Small intestine (tissue), 7 donors: Measurements from ENCODE around the gene MYOCOS. TPM values are rescaled to one million over a fixed set of nuclear protein-coding genes. Genes with fewer than 3 reads are reported as not detected.

Experiments
- DNase-seq, 2 donors: peaks; one replicate each; pipeline versions ENCODE4 v3.0.0 to v3.0.0-alpha.2; 2013
- FAIRE-seq: peaks from 2 replicates; lab custom pipeline; 2012; peaks lifted over from hg19 to GRCh38; lab: Jason Lieb, UNC
- H3K27ac ChIP-seq, 3 donors: one replicate each; pipeline ENCODE4 v1.5.1; 2013; ENCODE audit warnings: low read length in 2 of 3, mild to moderate bottlenecking in 2 of 3, control low read depth in 1 of 3, inconsistent platforms in 1 of 3, low read depth in 1 of 3, moderate library complexity in 1 of 3
- H3K27me3 ChIP-seq, 3 donors: one replicate each; pipeline ENCODE4 v1.6.1; 2013; ENCODE audit warnings: low read length in 3 of 3, inconsistent platforms in 1 of 3; ENCODE audit not compliant: control insufficient read depth in 3 of 3, insufficient read depth in 3 of 3
- H3K36me3 ChIP-seq, 3 donors: one replicate each; pipeline ENCODE4 v1.6.1; 2013; ENCODE audit warnings: low read length in 3 of 3, inconsistent platforms in 1 of 3, low read depth in 1 of 3, mild to moderate bottlenecking in 1 of 3, moderate library complexity in 1 of 3; ENCODE audit not compliant: control insufficient read depth in 3 of 3, insufficient read depth in 2 of 3
- H3K4me1 ChIP-seq, 3 donors: one replicate each; pipeline ENCODE4 v1.6.1; 2013; ENCODE audit warnings: low read length in 2 of 3, inconsistent platforms in 1 of 3, low read depth in 1 of 3, mild to moderate bottlenecking in 1 of 3, moderate library complexity in 1 of 3; ENCODE audit not compliant: control insufficient read depth in 3 of 3, insufficient read depth in 2 of 3
- H3K4me3 ChIP-seq, 3 donors: one replicate each; pipeline ENCODE4 v1.5.1; 2013; ENCODE audit warnings: low read length in 3 of 3, control low read depth in 1 of 3, inconsistent platforms in 1 of 3, low read depth in 1 of 3, mild to moderate bottlenecking in 1 of 3, moderate library complexity in 1 of 3
- H3K9me3 ChIP-seq, 2 donors: one replicate each; pipeline ENCODE4 v1.6.1; 2013; ENCODE audit warnings: low read depth in 1 of 2, low read length in 1 of 2; ENCODE audit not compliant: control insufficient read depth in 2 of 2, insufficient read depth in 1 of 2
- WGBS, 3 donors: extraction: QIAGEN DNeasy Blood & Tissue Kit; methylation state at CpG; one replicate each; pipeline ENCODE4 v1.1.7; 2013; 5-methylcytosine and 5-hydroxymethylcytosine counted together
- polyA plus RNA-seq, 4 donors: library from polyadenylated mRNA; stranded (reverse) in 3 of 4; unstranded in 1 of 4; fragments of 200-250 nt in 3 of 4; fragments of 120-200 nt in 1 of 4; gene quantifications; one replicate each; pipeline versions ENCODE4 v1.2.1 to v1.2.3, GENCODE V29; 2013
- donor health status: healthy with polysubstance abuse.
- donor health status: control.
- donor health status: control.
- donor health status: Bipolar disorder and iron deficiency.
- donor health status: healthy.

MYOCOS gene
- polyA plus RNA-seq, 4 donors: not detected

DNA sequence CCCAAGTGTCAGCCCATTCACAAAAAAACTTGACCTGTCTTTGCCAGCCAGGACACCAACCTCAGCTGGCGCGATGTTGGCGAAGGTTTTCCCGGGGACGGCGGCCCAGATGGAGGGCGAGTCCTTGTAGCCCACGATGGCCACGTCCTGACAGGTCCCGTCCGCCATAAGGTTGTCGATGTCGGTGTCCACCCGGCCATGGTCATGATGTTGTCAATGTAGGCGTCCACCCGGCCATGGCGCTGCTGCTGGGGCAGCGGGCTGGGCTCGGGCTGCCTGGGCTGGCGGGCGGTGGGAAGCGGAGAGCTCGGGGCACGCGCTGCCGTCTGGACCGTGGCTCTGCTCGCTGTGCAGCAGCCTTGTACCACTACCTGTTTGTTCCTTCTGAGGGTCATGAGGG lies 48.7 kb downstream of the MYOCOS start:
- FAIRE-seq: no peak

DNA sequence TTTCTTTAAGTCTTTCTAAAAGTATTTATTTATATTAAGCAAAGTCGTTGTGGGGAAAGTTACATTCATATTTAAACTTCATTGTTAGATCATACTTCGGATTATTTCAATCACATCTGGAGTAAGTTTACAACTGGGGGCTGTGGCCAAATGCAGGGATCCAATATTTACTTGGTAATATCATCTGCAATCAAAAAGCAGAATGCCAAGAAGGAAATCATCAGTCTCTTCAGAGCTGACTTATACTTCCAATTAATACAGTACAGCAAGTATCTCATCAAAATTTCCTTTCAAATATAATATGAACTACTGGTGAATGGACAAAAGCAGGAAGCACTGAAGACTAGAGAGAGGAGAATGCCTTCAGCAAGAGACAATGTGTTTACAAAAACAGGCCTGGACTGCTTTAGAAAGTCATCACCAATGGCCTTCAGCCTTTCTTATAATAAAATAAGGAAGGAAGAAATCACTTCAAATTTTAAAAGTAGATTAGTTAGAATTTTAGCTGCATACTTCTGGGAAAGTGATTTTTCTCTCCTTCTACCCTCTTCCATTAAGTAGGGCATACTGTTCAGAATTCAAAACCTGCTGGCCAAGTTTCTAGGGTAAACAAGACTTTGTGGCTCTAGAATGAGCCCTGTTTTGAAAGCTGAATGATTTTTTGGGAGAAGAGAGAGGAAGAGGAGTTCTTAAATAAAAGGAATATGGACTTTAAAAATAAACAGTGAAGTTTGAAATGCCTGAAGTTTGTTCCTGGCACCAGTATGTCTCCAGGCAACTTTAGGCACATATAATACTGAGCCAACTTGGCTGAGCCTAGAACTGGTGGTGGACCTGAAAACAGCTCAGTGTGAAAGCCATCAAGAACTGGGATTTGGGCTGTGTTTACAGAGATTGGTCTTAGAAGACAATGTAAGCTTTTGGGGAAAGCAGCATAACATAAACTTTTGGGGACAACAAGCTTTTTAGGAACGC lies 52.7 kb downstream of the MYOCOS start:
- no peaks in the 10 kb centered on the region for H3K27me3 ChIP-seq
- H3K4me1 ChIP-seq: no peaks in the 10 kb centered on the region
- no peak for DNase-seq
- 56 to 82% (median 74%) methylated on average over 3 of the region's 3 CpGs for WGBS, 3 donors
- no peak for FAIRE-seq
- no peaks in the 10 kb centered on the region for H3K9me3 ChIP-seq
- no peak overlapping the region for H3K4me3 ChIP-seq
- H3K27ac ChIP-seq: no peak overlapping the region
- no peaks in the 10 kb centered on the region for H3K36me3 ChIP-seq

More for the DNA sequence above, 48.7 kb downstream of the MYOCOS start:
- Histone ChIP-seq H3K27me3 (no peaks in the 10 kb centered on the region), H3K4me3 (no peak overlapping the region), H3K4me1 (no peaks in the 10 kb centered on the region), H3K9me3 (no peaks in the 10 kb centered on the region), H3K27ac (no peak overlapping the region), H3K36me3 (no peaks in the 10 kb centered on the region)
- DNase-seq: no peak
- 96 to 99% (median 97%) methylated on average over 28 of the region's 28 CpGs for WGBS, 3 donors

Other genes starting within 250 kb of the MYOCOS start
- gene PRRC2C, start 136.7 kb upstream of the MYOCOS start, polyA plus RNA-seq: 100 to 1,000 TPM in 3 of 4 donors, 10 to 100 TPM in 1; 37.4 to 221 (median 112) TPM
- 1 to 10 TPM in 1 of 4 donors, under 1 TPM in 1, not detected in 2; 0.04 to 2.0 TPM for gene MYOC, start 30.4 kb downstream of the MYOCOS start, polyA plus RNA-seq
- 1 to 10 TPM; 5.2 to 9.7 (median 8.1) TPM for gene VAMP4, start 119.8 kb downstream of the MYOCOS start, polyA plus RNA-seq
- gene METTL13, start 159.4 kb downstream of the MYOCOS start, polyA plus RNA-seq: 10 to 100 TPM; 15.7 to 31.2 (median 20.5) TPM
- 1 to 10 TPM in 1 of 4 donors, under 1 TPM in 2, not detected in 1; 0.67 to 1.2 (median 0.99) TPM for gene DNM3, start 219.3 kb downstream of the MYOCOS start, polyA plus RNA-seq